Thoracic aorta (tissue), 2 donors: ENCODE measurements around the gene ARHGEF40. TPM values are rescaled to one million over a fixed set of nuclear protein-coding genes. Genes with fewer than 3 reads are reported as not detected.

Experiments
- ATAC-seq: fragments of 150-250 bp; one replicate; pipeline ENCODE4 v1.8.0; 2017; ENCODE audit warnings: low read depth; ENCODE audit not compliant: insufficient number of reproducible peaks, low FRiP score
- DNase-seq: peaks from one replicate; pipeline ENCODE4 v3.0.0-alpha.2; 2020; ENCODE audit warnings: low spot score
- H3K27ac ChIP-seq, 2 donors: fragments of 200-600 bp; sonication (generic); 1 replicate in 1 of 2; 2 replicates in 1 of 2; pipeline ENCODE4 v1.5.1; 2016; ENCODE audit warnings: mild to moderate bottlenecking in 2 of 2, moderate library complexity in 2 of 2
- H3K27me3 ChIP-seq: fragments of 200-600 bp; sonication (generic); replicated peaks from 2 replicates; pipeline ENCODE4 v1.6.0; 2016; ENCODE audit warnings: mild to moderate bottlenecking; ENCODE audit not compliant: insufficient read depth
- H3K36me3 ChIP-seq: fragments of 200-600 bp; sonication (generic); one replicate; pipeline ENCODE4 v1.5.1; 2016
- H3K4me1 ChIP-seq, 2 donors: fragments of 200-600 bp; sonication (generic); 1 replicate in 1 of 2; 2 replicates in 1 of 2; pipeline versions ENCODE4 v1.5.1 to v1.6.0; 2016; ENCODE audit warnings: low read depth in 2 of 2, mild to moderate bottlenecking in 1 of 2; ENCODE audit not compliant: control insufficient read depth in 1 of 2
- H3K4me3 ChIP-seq: fragments of 200-600 bp; sonication (generic); 2 replicates; pipeline ENCODE4 v1.5.1; 2016; ENCODE audit warnings: mild to moderate bottlenecking
- H3K9me3 ChIP-seq: fragments of 200-600 bp; sonication (generic); 2 replicates; pipeline ENCODE4 v1.5.1; 2016
- total RNA-seq, 2 donors: library from RNA; depleted of rRNA; stranded (reverse); fragments of >200 nt; gene quantifications; one replicate each; pipeline versions ENCODE4 v1.1.0 to v1.2.3, GENCODE V29; 2016
- TF ChIP-seq, protein P1 (sequence below): fragments of 200-600 bp; sonication (generic); IDR thresholded peaks from one replicate; pipeline ENCODE4 v1.5.1; 2019; ENCODE audit warnings: antibody characterized with exemption

ARHGEF40 gene
- total RNA-seq, 2 donors from 2014 or later = 51.0 to 61.7 TPM

DNA sequence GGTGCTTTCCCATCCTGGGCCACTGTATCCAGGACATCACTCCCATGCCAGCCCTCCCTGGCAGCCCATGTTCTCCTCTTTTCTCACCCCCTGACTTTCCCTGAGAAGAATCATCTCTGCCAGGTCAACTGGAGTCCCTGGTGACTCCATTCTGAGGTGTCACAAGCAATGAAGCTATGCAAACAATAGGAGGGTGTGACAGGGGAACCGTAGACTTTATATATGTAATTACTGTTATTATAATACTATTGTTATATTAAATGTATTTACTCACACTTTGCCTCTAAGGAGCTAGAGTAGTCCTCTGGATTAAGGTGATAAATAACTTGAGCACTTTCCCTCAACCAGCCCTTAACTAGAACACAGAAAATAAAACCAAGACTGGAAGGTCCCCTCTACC, 19.2 kb downstream of the ARHGEF40 start:
- Histone ChIP-seq H3K36me3 (peaks cover 36% of the 10 kb centered on the region), H3K9me3 (no peaks in the 10 kb centered on the region), H3K27me3 (no peaks in the 10 kb centered on the region), H3K4me3 (no peak overlapping the region), H3K4me1 (peaks cover 0 to 4% of the 10 kb centered on the region in 2 donors), H3K27ac (no peak overlapping the region)
- ATAC-seq (no peak), DNase-seq (no peak)
- TF ChIP-seq, protein P1, sequence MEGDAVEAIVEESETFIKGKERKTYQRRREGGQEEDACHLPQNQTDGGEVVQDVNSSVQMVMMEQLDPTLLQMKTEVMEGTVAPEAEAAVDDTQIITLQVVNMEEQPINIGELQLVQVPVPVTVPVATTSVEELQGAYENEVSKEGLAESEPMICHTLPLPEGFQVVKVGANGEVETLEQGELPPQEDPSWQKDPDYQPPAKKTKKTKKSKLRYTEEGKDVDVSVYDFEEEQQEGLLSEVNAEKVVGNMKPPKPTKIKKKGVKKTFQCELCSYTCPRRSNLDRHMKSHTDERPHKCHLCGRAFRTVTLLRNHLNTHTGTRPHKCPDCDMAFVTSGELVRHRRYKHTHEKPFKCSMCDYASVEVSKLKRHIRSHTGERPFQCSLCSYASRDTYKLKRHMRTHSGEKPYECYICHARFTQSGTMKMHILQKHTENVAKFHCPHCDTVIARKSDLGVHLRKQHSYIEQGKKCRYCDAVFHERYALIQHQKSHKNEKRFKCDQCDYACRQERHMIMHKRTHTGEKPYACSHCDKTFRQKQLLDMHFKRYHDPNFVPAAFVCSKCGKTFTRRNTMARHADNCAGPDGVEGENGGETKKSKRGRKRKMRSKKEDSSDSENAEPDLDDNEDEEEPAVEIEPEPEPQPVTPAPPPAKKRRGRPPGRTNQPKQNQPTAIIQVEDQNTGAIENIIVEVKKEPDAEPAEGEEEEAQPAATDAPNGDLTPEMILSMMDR = no peak

- Histone ChIP-seq H3K9me3 (no peaks in the 10 kb centered on the region), H3K27ac (peak overlapping the region in 1 of 2 donors; percentile 20), H3K4me3 (no peak overlapping the region), H3K36me3 (peaks cover 31% of the 10 kb centered on the region), H3K27me3 (no peaks in the 10 kb centered on the region), H3K4me1 (peaks cover 0 to 4% of the 10 kb centered on the region in 2 donors)
- DNase-seq (no peak), ATAC-seq (no peak)
- TF ChIP-seq, protein P1 = no peak
These were observed 19.7 kb downstream of the ARHGEF40 start for GRCh38 chr14:21089877-21090193.

DNA sequence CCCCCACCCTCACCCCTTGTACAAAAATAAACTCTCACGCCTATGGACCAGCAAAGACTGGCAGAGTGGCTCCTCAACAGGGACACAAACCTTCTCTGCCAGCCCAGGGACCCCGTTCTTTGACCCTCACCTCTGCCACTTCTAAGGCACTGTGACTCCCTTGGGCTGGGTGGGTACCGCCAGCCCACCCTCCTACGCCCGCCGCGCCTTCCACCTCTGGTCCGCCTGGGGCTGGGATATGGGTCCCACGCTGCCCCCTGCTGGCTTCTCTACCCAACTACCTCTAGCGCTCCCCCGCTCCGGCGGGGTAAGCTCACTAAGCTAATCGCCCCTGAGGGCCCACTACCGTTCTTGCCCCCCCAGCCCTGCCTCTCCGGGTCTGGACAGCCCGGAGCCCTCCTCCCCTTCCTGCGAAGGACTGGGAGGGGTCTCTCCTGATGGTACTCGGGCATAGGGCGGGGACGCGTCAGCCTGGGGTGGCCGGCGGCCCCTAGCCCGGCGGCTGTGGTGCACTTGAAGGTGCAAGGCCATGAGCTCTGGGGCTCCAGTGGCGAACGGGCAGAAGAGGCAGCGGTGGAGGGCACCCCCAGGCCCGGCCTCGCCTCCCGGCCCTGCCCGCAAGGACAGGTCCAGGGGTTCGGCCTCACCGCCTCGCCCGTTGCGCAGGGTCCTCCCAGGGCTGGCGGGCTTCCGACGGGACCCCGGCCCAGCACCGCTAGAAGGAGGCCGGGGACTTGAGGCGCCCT, 20.3 kb downstream of the ARHGEF40 start:
- H3K4me1 ChIP-seq = peaks cover 0 to 4% of the 10 kb centered on the region in 2 donors
- no peaks in the 10 kb centered on the region for H3K27me3 ChIP-seq
- ATAC-seq (no peak), DNase-seq (no peak)
- peaks cover 25% of the 10 kb centered on the region for H3K36me3 ChIP-seq
- no peaks in the 10 kb centered on the region for H3K9me3 ChIP-seq
- TF ChIP-seq, protein P1 = peak; percentile 46
- peak overlapping the region in 1 of 2 donors; percentile 20 for H3K27ac ChIP-seq
- no peak overlapping the region for H3K4me3 ChIP-seq

- no peaks in the 10 kb centered on the region for H3K9me3 ChIP-seq
- H3K4me1 ChIP-seq = peaks cover 0 to 4% of the 10 kb centered on the region in 2 donors
- no peaks in the 10 kb centered on the region for H3K27me3 ChIP-seq
- TF ChIP-seq, protein P1 = no peak
- H3K27ac ChIP-seq = no peak overlapping the region
- H3K36me3 ChIP-seq = peaks cover 20% of the 10 kb centered on the region
- H3K4me3 ChIP-seq = no peak overlapping the region
- DNase-seq (no peak), ATAC-seq (no peak)
These were observed 21.0 kb downstream of the ARHGEF40 start for GRCh38 chr14:21090940-21091663.

DNA sequence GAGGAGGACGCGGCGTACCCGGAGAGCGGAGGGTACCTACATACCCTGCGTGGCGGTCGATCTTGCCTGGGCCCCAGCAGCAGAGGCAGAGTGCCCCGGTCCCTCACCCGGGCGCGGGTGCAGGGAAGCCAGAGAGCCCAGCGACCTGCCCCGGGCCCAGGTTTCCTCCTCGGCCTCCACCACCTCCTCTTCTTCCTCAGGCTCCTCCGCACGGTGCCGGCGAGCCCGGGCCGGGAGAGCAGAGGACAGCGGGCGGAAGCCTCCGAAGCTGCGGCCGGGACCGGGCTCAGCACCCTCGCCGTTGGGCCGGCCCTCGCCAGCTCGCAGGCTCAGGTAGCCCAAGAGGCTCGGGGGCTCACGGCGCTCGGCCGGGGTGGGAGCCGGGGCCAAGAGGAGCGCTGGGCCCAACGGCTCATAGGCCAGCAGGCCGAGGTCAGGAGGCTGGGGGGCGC, 21.7 kb downstream of the ARHGEF40 start:
- no peaks in the 10 kb centered on the region for H3K27me3 ChIP-seq
- TF ChIP-seq, protein P1 = no peak
- H3K4me3 ChIP-seq = no peak overlapping the region
- H3K9me3 ChIP-seq = no peaks in the 10 kb centered on the region
- no peak for DNase-seq
- peaks cover 20% of the 10 kb centered on the region for H3K36me3 ChIP-seq
- ATAC-seq = no peak
- no peak overlapping the region for H3K27ac ChIP-seq
- peaks cover 0 to 4% of the 10 kb centered on the region in 2 donors for H3K4me1 ChIP-seq
